Measurements from ENCODE around the gene ANKRD55. TPM values are rescaled to one million over a fixed set of nuclear protein-coding genes. Genes with fewer than 3 reads are reported as not detected.
"Not testable (repeated sequence)": the region's sequence is repeated elsewhere in the genome, so short reads cannot be mapped to it uniquely, and the experiment has no call there.

The ANKRD55 gene
- total RNA-seq, 1 experiment from 2014 or later = 0.27 TPM

GRCh38 chr5:56259002-56259511 is 25.9 kb upstream of the ANKRD55 start:
- no peak overlapping the region for H3K27ac Mint-ChIP-seq (ENCODE audit: unreplicated experiment)
- intact Hi-C loops (cut with micrococcal nuclease; ENCODE audit: unreplicated experiment) = no loop called here
- H3K4me1 ChIP-seq = peaks cover 4% of the 10 kb centered on the region; the same call in 1 of the 2 replicates
- BruUV-seq (replicated peaks) = no TSS peak
- POLR2A ChIA-PET = no interaction called here
- no peak overlapping the region for H3K4me3 Mint-ChIP-seq (ENCODE audit: unreplicated experiment)
- no peaks in the 10 kb centered on the region; the same call in 1 of the 2 replicates for H3K9me3 ChIP-seq
- TF ChIP-seq CTCF (IDR thresholded peaks at IDR 0.05; ENCODE audit: insufficient read depth in 1 of 2, low read depth in 1 of 2, low read length in 1 of 2, severe bottlenecking in 1 of 2, unreplicated experiment in 1 of 2) = no peak
- H3K27me3 Mint-ChIP-seq (ENCODE audit: insufficient read depth, unreplicated experiment) = no peaks in the 10 kb centered on the region
- H3K4me3 ChIP-seq (ENCODE audit: low read depth, low read length) = no peak overlapping the region
- no peaks in the 10 kb centered on the region for H3K36me3 ChIP-seq (ENCODE audit: control insufficient read depth, insufficient read depth, low read length)
- H3K9me3 Mint-ChIP-seq (ENCODE audit: unreplicated experiment) = no peaks in the 10 kb centered on the region
- H3K27me3 ChIP-seq (replicated peaks; ENCODE audit: control insufficient read depth, insufficient read depth, low read length) = no peaks in the 10 kb centered on the region
- CTCF ChIA-PET = no interaction called here
- no peaks in the 10 kb centered on the region for H3K4me1 Mint-ChIP-seq (ENCODE audit: low read depth, unreplicated experiment)
- no peak for DNase-seq
- no peaks in the 10 kb centered on the region for H3K36me3 Mint-ChIP-seq (ENCODE audit: insufficient read depth, unreplicated experiment)

GRCh38 chr5:56257763-56258529 is 24.8 kb upstream of the ANKRD55 start:
- H3K27ac Mint-ChIP-seq (ENCODE audit: unreplicated experiment); H3K36me3 ChIP-seq (ENCODE audit: control insufficient read depth, insufficient read depth, low read length); H3K36me3 Mint-ChIP-seq (ENCODE audit: insufficient read depth, unreplicated experiment); intact Hi-C loops (cut with micrococcal nuclease; ENCODE audit: unreplicated experiment); H3K4me1 ChIP-seq; H3K4me1 Mint-ChIP-seq (ENCODE audit: low read depth, unreplicated experiment); POLR2A ChIA-PET; H3K9me3 Mint-ChIP-seq (ENCODE audit: unreplicated experiment); BruUV-seq (replicated peaks); CTCF ChIA-PET; DNase-seq; H3K4me3 Mint-ChIP-seq (ENCODE audit: unreplicated experiment); H3K27me3 Mint-ChIP-seq (ENCODE audit: insufficient read depth, unreplicated experiment); H3K4me3 ChIP-seq (ENCODE audit: low read depth, low read length); H3K27me3 ChIP-seq (replicated peaks; ENCODE audit: control insufficient read depth, insufficient read depth, low read length); H3K9me3 ChIP-seq: not testable (repeated sequence)

GRCh38 chr5:56257010-56257409 is 23.9 kb upstream of the ANKRD55 start:
- H3K9me3 ChIP-seq = no peaks in the 10 kb centered on the region; the same call in 1 of the 2 replicates
- BruUV-seq (replicated peaks) = no TSS peak
- H3K36me3 ChIP-seq (ENCODE audit: control insufficient read depth, insufficient read depth, low read length) = no peaks in the 10 kb centered on the region
- peaks cover 4% of the 10 kb centered on the region; the same call in 1 of the 2 replicates for H3K4me1 ChIP-seq
- H3K36me3 Mint-ChIP-seq (ENCODE audit: insufficient read depth, unreplicated experiment) = no peaks in the 10 kb centered on the region
- no peak for DNase-seq
- no peak overlapping the region for H3K4me3 Mint-ChIP-seq (ENCODE audit: unreplicated experiment)
- intact Hi-C loops (cut with micrococcal nuclease; ENCODE audit: unreplicated experiment) = no loop called here
- H3K27me3 ChIP-seq (replicated peaks; ENCODE audit: control insufficient read depth, insufficient read depth, low read length) = no peaks in the 10 kb centered on the region
- H3K27ac Mint-ChIP-seq (ENCODE audit: unreplicated experiment) = no peak overlapping the region
- ChIA-PET CTCF (no interaction called here), POLR2A (no interaction called here)
- H3K9me3 Mint-ChIP-seq (ENCODE audit: unreplicated experiment) = no peaks in the 10 kb centered on the region
- no peaks in the 10 kb centered on the region for H3K4me1 Mint-ChIP-seq (ENCODE audit: low read depth, unreplicated experiment)
- H3K27me3 Mint-ChIP-seq (ENCODE audit: insufficient read depth, unreplicated experiment) = no peaks in the 10 kb centered on the region
- TF ChIP-seq CTCF (IDR thresholded peaks at IDR 0.05; ENCODE audit: insufficient read depth in 1 of 2, low read depth in 1 of 2, low read length in 1 of 2, severe bottlenecking in 1 of 2, unreplicated experiment in 1 of 2) = no peak
- no peak overlapping the region for H3K4me3 ChIP-seq (ENCODE audit: low read depth, low read length)

Measured in Caco-2 (cell line).